NCI-H2227 (cell line): ENCODE measurements around the gene PIAS1.
"Not testable (repeated sequence)": the region's sequence is repeated elsewhere in the genome, so short reads cannot be mapped to it uniquely, and the experiment has no call there.

ENCODE experiments used
- DNase-seq: peaks from one replicate; lab custom pipeline; 2025; ENCODE audit not compliant: unreplicated experiment; lab: John Stamatoyannopoulos, UW

PIAS1 gene

DNA sequence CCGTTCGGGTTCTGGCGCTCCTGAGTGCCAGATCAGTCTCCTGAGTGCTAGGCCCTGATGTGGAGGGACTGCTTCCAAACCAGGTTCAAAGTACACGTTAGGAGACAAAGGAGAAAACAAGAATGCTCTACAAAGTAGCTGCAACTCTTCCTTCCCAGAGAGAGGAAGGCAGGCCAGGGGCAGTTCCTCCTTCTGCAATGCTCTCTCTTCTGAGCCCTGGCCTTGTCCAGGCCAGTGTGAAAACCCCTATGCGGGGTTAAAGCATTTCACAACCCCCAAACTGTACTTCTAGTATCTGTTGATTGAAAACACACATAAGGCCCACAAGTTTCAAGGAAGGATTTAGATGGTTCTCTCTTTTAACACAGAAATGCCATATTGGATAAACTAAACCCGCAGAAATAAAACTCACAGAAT, 160.7 kb downstream of the PIAS1 start:
- DNase-seq: no peak

DNA sequence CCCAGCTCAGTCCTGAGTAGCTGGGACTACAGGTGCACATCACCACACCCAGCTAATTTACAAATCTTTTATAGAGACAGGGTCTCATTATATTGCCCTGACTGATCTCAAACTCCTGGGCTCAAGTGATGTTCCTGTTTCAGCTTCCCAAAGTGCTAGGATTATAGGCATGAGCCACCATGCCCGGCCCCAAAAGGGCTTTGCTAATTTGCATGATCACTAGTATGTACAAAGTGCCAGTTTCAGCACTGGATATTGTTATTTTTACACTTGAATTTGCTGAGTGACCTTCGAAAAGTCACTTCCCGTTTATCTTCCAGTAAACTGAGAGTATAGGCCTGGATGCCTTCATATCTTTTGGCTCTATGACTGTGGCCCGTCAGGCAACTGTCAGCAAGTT, 163.2 kb downstream of the PIAS1 start:
- DNase-seq: no peak

DNA sequence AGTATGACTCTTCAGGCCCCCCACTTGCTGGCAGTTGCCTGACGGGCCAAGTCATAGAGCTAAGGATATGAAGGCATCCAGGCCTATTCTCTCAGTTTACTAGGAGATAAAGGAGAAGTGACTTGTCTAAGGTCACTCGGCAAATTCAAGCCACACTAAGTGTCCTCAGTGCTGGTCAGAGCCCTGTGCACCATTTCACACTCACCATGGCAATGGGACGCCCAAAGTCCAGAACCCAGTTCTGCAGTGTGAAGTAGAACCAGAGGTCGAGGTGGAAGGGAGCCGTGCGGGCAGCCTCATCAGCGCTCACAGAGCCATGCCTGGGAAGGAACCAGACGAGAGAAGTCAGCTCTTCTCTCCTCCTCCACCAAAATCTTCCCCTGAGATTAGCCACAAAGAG, 164.2 kb downstream of the PIAS1 start:
- DNase-seq: no peak

DNA sequence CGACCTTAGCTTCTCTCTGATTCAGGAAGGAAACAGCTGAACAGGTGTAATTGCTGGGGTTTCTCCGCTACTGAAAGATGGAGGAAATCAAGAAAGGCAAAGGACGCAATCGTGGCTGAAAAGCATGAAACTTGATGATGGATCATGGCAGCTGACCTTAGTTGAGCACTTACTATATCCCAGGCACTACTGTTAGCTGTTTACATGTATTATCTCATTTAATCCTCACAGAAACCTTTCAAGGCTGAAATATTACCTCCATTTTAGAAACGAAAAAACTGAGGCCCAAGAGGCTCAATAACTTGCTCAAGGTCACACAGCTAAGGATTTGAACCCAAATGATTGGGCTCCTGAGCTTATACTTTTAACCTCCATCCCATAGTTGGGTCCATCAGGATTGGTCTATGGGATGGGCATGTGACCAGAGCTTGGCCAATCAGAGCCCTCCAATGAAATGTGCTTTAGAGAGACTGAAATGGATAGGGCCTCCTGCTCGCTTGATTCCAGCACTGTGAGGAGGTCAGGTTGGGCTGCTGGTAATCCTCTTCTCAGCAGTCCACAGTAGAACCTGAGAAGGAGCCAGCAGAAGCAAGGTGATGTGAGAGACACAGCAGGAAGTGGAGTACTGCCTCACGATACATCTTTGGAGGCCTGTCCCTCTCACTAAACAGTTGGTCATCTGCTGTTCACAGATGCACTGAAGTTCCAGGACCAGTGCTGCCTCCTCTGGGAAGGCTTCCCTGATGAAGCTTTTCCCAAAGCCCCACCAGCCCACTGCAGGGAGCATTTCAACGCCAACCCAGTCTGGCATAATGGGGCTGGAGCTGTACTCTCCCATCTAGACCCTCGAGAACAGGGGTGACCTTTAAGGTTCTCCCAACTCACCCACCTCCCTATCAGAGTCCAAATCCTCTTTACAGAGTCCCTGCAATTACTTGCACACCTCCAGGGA, 165.0 kb downstream of the PIAS1 start:
- no peak for DNase-seq

DNA sequence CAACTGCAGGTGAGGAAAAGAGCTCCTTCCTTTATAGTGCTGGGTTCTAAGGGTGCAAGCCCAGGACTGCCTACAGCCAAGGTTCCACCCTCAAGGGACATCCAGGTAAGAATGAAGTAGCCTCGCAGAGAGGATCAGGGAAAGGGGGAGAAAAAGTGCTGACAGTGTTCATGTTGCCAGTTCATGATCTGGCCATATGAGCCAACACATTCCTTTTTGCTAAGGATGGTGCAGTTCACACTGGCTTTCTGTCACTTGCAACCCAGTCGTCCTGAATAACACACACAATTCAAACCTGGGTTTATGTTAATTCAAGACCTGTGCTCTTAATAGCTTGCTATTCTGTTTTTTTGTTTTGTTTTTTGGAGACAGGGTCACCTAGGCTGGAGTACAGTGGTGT, 166.4 kb downstream of the PIAS1 start:
- DNase-seq: no peak

DNA sequence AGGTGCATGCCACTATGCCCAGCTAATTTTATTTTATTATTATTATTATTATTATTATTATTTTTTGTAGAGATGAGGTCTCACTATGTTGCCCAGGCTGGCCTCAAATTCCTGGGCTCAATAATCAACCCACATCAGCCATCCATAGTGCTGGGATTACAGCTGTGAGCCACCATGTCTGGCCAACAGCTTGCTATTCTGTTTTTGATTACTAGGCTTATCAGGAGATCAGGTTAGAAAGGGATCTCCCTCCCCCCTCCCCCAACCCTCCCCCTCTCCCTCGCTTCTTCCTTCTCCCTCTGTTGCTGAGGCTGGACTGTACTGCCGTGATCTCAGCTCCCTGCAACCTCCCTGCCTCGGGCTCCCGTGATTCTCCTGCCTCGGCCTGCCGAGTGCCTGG, 166.9 kb downstream of the PIAS1 start:
- no peak for DNase-seq

DNA sequence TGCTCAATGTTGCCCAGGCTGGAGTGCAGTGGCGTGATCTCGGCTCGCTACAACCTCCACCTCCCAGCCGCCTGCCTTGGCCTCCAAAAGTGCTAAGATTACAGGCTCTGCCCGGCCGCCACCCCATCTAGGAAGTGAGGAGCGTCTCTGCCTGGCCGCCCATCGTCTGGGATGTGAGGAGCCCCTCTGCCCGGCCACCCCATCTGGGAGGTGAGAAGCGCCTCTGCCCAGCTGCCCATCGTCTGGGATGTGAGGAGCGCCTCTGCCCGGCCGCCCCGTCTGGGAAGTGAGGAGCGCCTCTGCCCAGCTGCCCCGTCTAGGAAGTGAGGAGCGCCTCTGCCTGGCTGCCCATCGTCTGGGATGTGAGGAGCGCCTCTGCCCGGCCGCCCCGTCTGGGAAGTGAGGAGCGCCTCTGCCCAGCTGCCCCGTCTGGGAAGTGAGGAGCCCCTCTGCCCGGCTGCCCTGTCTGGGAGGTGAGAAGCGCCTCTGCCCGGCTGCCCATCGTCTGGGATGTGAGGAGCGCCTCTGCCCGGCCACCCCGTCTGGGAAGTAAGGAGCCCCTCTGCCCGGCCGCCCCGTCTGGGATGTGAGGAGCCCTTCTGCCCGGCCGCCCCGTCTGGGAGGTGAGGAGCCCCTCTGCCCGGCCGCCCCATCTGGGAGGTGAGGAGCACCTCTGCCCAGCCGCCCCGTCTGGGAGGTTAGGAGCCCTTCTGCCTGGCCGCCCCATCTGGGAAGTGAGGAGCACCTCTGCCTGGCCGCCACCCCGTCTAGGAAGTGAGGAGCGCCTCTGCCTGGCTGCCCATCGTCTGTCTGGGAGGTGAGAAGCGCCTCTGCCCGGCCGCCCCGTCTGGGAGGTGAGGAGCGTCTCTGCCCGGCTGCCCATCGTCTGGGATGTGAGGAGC, 167.7 kb downstream of the PIAS1 start:
- not testable (repeated sequence) for DNase-seq

DNA sequence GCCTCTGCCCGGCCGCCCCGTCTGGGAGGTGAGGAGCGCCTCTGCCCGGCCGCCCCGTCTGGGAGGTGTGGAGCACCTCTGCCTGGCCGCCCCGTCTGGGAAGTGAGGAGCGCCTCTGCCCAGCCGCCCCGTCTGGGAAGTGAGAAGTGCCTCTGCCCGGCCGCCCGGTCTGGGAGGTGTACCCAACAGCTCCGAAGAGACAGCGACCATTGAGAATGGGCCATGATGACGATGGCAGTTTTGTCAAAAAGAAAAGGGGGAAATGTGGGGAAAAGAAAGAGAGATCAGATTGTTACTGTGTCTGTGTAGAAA, 168.3 kb downstream of the PIAS1 start:
- not testable (repeated sequence) for DNase-seq

DNA sequence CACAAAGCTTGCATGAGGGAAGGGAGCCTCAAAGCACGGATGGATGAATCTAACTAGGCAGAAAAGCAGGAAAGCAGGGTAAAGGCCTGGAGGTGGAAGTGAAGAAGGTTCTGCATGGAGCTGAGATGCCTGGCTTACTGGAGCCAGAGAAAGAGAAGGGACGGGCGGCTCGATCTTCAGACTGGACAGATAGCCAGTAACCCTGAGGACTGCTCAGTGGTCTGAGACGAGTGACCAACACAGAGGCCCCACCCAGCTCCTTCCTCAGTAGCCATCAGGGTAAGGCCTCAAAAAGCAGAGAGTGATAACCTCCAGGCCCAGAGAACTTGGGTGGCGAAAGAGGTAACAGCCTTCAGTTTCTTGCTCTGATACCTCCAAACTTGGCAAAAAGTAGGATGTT, 169.1 kb downstream of the PIAS1 start:
- no peak for DNase-seq

DNA sequence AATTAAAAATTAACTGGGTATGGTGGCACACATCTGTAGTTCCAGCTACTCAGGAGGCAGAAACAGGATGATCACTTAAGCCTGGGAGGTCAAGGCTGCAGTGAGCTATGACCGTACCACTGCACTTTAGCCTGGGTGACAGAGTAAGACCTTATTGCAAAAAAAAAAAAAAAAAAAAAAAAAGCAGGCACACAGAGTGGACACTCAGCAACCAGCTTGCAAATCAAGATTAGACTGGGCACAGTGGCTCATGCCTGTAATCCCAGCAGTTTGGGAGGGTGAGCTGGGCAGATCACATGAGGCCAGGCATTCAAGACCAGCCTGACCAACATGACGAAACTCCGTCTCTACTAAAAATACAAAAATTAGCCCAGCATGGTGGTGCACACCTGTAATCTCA, 170.0 kb downstream of the PIAS1 start:
- DNase-seq: no peak

DNA sequence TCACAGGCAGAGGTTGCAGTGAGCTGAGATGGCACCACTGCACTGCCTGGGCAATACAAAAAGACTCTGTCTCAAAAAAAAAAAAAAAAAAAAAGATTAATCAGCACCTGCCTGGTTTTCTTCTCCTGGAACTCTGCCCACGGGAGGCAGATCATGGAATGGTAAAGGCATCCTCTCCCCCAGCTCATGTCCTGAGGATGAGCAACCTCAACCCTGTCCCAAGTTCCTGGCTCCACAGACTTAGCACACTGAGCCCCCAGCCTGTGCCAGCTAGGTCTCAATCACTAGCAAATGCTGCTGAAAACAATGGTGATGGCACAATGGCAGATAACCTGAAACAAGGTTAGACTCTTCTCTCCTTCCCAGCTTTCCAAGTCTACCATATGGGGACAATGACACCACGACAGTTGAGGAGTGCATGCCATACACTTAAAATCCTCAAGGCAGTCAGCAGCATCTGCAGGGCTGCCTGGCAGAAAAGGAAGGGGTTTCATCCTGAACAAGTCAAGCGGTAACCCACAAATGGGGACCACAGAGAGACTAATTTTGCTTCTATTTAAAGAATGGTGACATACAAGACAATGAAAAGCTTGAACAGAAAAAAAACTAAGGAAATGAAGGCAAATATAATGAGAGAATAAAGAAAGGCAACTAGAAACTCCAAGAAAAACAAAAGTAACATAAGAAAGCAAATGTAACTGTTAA, 170.6 kb downstream of the PIAS1 start:
- no peak for DNase-seq

DNA sequence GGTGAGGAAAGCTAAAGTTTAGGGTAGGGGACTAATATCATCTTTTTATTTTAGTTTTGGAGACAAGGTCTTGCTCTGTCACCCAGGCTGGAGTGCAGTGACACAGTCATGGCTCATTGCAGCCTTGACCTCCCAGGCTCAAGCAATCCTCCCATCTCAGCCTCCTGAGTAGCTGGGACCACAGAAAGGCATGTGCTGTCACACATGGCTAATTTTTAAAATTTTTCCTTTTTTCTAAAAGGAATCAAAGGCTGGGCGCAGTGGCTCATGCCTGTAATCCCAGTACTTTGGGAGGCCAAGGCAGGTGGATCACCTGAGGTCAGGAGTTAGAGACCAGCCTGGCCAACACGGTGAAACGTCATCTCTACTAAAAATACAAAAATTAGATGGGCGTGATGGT, 171.3 kb downstream of the PIAS1 start:
- not testable (repeated sequence) for DNase-seq

DNA sequence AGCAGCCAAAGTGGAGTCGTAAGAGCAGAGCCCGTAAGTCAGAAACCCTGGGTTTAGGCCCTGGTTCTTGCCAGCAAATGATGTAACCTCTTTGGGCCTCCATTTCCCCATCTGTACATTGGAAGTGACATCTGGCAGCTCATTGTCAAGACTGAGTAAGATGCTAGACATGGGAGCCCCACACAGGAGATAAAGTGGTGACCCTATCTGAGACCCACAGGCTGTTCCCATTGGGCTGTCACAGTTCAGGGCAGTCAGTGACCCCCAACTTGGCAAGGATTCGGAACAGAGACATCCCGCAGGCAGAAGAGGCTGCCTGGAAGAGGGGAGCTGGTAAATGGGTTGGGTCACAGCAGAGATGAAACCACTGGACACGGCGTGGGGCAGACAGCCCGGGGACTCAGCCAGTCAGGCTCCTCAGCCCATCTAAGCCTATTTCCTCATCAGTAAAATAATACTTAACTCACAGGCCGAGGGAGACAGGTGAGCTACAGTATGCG, 173.6 kb downstream of the PIAS1 start:
- DNase-seq: no peak

DNA sequence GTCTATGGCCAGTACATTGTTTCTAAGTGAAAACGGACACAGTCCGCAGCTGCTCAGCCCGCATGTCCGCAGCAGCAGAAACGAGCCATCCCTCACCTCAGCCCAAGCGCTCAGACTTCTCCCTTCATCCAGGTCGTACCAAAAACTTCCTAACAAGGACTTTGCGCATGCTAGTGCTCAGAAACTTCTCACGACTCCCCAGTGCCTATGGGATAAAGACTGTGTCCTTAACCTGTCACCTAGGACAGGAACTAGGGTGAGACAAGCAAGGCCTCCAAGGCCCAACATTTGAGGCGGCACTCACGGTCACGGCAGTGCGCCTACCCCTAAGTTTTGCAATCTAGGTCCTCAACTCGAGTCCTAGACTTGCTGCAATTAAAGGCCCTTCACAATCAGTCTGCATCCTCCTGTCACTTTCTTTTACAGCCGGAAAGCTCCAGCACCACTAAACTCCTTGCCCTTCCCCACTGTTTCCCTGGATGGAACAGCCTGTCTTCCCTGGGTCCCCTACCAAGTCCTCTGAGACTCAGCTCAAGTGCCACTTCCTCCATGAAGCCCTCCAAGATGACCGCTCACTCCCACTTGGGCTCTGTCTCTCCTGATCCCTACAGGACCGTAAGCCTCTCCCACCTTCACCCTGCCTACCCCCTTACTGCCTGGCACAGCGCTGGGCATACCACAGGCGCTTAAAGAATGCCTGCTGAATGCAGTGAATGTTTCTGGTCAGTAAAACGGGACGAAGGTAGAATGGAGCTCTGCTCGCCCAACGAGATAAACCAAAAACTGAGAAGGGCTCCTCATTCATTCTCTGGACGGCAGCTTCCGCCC, 174.2 kb downstream of the PIAS1 start:
- no peak for DNase-seq

DNA sequence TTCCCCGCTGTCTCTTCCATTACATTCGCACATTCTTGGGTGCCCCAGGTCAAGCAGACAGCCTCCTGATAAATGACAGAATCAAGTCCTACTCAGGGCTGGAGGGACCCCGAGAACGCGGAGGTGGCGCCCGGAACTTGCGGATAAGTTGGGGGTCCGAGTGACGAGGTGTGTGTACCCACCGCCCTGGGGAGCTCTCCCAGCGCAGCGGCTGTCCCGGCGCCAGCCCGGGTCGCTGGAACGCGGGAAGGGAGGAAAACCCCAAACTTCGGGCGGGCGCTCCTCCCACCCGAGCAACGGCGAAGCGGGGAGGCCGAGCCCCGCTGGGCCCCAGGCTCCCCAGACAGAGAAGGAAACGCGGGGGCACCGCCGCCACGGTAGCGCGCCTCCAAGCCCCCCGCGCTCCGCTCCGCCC, 174.9 kb downstream of the PIAS1 start:
- peak; percentile 38 for DNase-seq

DNA sequence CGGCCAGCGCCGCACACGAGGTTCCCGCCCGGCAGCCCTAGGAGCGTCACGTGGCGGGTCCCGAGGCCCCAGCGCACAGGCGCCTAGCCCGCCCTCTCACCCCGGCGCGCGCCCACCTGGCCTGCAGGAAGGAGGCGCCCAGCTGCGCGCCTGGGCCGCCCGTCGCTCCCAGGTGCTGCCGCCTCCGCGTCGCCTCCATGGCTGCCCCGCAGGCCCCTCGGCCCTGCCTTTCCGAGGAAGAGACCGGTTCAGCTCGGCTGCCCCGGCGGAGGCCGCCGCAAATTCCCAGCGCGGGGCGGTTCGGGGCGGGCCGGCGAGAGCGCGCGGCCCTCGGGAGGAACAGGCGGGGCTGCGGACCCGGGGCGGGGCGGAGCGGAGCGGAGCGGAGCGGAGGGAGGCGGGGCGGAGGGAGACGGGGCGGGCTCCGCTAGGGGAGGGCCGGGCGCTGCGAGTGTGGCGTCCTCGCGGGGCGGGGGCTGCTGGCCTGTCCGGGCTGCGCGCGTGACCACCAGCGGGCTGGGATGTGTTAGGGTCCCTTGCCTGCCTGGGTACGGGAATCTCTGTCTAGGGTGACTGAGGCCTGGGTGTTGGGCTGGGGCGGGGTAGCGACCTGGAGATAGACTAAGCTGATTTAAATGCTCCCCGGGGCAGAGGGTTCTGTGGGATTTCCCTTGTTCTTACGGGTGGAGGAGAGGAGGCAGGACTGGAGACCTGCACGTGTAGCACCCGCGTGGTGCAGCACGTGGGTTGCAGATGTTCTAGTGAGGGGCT, 175.5 kb downstream of the PIAS1 start, which contains the start of gene CLN6:
TSS of gene CLN6 (minus strand) at position 343 of the 771 bp plus-strand sequence. CDS start at position 199, 144 bp downstream.
- DNase-seq: peak; percentile 83

DNA sequence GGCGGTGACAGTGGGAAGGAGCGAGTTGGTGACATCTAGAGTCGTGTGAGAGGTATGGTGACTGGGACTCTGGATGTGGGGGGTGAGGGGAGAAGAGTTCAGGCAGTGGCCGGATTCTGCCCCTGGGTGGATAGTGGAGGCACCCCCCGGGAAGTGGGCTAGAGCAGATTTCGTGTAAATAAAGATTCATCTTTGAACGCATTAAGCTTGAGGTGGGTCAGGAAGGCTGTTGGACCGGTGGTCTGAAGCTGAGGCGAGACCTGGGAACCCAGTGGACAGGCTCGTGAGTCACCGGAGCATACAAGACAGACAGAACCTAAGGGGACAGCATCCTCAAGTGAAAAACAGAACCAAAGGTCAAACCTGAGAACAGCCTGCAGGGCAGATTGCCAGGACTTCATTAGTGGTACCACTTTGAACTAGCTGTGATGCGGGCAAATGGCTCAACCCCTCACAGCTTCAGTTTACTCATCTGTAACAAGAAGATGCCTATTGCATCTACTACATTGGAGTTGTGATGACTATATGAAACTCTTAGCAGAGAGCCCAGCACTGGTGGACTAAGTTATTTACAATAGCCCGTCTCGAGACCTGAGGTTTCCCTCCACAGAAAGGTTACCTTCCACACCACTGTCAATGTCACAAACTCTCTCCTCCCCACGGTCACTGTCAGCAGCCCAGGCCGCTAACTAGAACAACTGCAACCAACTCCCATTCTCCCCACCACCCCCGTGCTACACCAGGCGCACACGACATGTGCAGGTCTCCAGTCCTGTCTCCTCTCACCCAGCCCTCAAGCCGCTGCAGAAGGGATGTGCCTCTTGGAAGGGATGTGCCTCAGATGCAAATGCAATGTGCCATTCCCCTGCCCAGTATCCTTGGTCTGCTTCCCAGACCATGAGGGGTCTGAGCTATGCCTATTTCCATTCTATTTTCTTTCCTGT, 176.3 kb downstream of the PIAS1 start:
- peak; percentile 8 for DNase-seq

DNA sequence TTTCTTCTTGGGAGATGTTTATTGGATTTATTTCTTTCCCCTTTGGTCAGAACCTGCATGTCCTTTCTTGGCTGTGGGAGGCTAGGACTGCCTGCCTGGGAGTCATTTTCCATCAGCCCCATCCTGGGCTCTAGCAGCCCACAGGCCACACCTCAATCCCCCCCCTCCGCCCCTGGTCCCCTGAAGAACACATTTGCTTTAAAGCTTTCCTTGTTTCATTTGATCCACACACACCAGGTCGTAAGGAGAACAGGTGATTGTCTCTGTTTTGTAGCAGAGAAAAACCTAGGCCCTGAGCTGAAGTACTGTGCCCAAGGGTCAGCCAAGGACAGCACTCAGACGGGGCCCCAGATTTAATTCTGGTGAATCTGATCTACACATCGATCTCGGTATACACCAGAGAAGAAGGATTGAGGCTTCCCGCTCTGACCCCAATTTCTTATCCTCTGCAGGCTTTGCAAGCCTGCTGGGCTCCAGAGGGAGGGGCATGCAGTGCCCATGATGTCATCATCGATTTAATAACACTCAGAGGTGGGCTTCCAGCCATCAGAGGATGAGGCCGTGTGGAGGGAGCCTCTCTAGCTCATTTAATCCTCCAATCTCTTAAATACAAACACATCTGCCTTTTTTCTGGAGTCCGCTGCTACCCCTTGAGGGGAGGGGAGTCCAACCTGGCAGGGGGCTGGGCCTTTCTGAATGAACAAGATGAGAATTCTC, 177.1 kb downstream of the PIAS1 start:
- DNase-seq: peak; percentile 67
